DLD1 (cell line): ENCODE measurements around the gene SLC6A2.
"Not testable (repeated sequence)": the region's sequence is repeated elsewhere in the genome, so short reads cannot be mapped to it uniquely, and the experiment has no call there.

ENCODE experiments used
- in situ Hi-C: cut with HindIII; loops from 2 replicates; pipeline ENCODE4 v1.10.0; 2017; ENCODE audit warnings: low sequenced_read_pairs

SLC6A2 gene

DNA sequence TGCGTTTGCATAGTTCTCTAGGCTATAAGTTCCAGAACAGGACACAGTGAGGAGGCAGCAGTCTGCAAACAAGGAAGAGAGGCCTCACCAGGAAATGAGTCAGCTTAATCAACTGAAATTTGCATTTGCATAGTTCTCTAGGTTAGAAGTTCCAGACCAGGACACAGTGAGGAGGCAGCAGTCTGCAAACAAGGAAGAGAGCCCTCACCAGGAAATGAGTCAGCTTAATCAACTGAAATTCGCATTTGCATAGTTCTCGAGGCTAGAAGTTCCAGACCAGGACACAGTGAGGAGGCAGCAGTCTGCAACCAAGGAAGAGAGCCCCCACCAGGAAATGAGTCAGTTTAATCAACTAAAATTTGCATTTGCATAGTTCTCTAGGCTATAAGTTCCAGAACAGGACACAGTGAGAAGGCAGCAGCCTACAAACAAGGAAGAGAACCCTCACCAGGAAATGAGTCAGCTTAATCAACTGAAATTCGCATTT is 97.4 kb downstream of the SLC6A2 start:
- in situ Hi-C loops, result not testable (repeated sequence)
